DOHH2 (cell line): ENCODE results near the gene POLK.

Experiments
- H3F3A ChIP-seq: fragments of 200-600 bp; sonication (generic), shearing (Covaris generic); 2 replicates; pipeline ENCODE4 v1.6.0; 2016; ENCODE audit warnings: antibody characterized with exemption, mild to moderate bottlenecking; ENCODE audit not compliant: control insufficient read depth, insufficient read depth
- H3K27ac ChIP-seq: fragments of 200-600 bp; sonication (generic); 2 replicates; pipeline ENCODE4 v1.5.1; 2014; ENCODE audit warnings: low read depth, mild to moderate bottlenecking, low read length, moderate library complexity
- H3K27me3 ChIP-seq: fragments of 200-600 bp; sonication (generic); 2 replicates; pipeline ENCODE4 v1.6.1; 2014; ENCODE audit warnings: mild to moderate bottlenecking, low read length, mixed read lengths; ENCODE audit not compliant: control insufficient read depth
- H3K36me3 ChIP-seq: fragments of 200-600 bp; sonication (generic); 2 replicates; pipeline ENCODE4 v1.6.1; 2014; ENCODE audit warnings: mild to moderate bottlenecking, low read length, moderate library complexity, mixed read lengths; ENCODE audit not compliant: control insufficient read depth
- H3K4me1 ChIP-seq: fragments of 200-600 bp; sonication (generic); 2 replicates; pipeline ENCODE4 v1.6.1; 2014; ENCODE audit warnings: mild to moderate bottlenecking, low read length, mixed read lengths; ENCODE audit not compliant: control insufficient read depth
- H3K4me2 ChIP-seq: fragments of 200-600 bp; sonication (generic); 2 replicates; pipeline ENCODE4 v1.6.0; 2014; ENCODE audit warnings: mild to moderate bottlenecking, low read length, moderate library complexity
- H3K4me3 ChIP-seq: fragments of 200-600 bp; sonication (generic); 2 replicates; pipeline ENCODE4 v1.5.1; 2014; ENCODE audit warnings: mild to moderate bottlenecking, low read length, mixed read lengths
- H3K79me2 ChIP-seq: fragments of 200-600 bp; sonication (generic); 2 replicates; pipeline ENCODE4 v1.6.1; 2014; ENCODE audit warnings: mild to moderate bottlenecking, low read length, mixed read lengths; ENCODE audit not compliant: control insufficient read depth
- H3K9me2 ChIP-seq: fragments of 200-600 bp; sonication (generic); replicated peaks from 2 replicates; pipeline ENCODE4 v1.6.1; 2014; ENCODE audit warnings: mild to moderate bottlenecking, low read length, mixed read lengths; ENCODE audit not compliant: control insufficient read depth
- H3K9me3 ChIP-seq: fragments of 200-600 bp; sonication (generic); 2 replicates; pipeline ENCODE4 v1.6.1; 2014; ENCODE audit warnings: antibody characterized with exemption, low read length, mixed read lengths; ENCODE audit not compliant: control insufficient read depth, insufficient read depth
- H4K20me1 ChIP-seq: fragments of 200-600 bp; sonication (generic); 2 replicates; pipeline ENCODE4 v1.6.0; 2014; ENCODE audit warnings: low read depth, mild to moderate bottlenecking, antibody characterized with exemption, low read length, moderate library complexity; ENCODE audit not compliant: control insufficient read depth, insufficient read depth
- EZH2phosphoT487 ChIP-seq: fragments of 200-600 bp; sonication (generic); IDR thresholded peaks from 2 replicates; pipeline ENCODE4 v1.6.1; 2017; ENCODE audit warnings: borderline replicate concordance, mild to moderate bottlenecking, antibody characterized with exemption, low read length, moderate library complexity, mixed read lengths
- TF ChIP-seq, protein P1 (sequence below): fragments of 200-600 bp; sonication (generic); IDR thresholded peaks from one replicate; pipeline ENCODE4 v1.5.1; 2014; ENCODE audit warnings: antibody characterized with exemption, mild to moderate bottlenecking, low read depth, low read length; ENCODE audit not compliant: poor library complexity, severe bottlenecking

The POLK gene

GRCh38 chr5:75523275-75523674, 11.6 kb downstream of the POLK start:
- no peak for TF ChIP-seq EZH2phosphoT487
- TF ChIP-seq, protein P1, sequence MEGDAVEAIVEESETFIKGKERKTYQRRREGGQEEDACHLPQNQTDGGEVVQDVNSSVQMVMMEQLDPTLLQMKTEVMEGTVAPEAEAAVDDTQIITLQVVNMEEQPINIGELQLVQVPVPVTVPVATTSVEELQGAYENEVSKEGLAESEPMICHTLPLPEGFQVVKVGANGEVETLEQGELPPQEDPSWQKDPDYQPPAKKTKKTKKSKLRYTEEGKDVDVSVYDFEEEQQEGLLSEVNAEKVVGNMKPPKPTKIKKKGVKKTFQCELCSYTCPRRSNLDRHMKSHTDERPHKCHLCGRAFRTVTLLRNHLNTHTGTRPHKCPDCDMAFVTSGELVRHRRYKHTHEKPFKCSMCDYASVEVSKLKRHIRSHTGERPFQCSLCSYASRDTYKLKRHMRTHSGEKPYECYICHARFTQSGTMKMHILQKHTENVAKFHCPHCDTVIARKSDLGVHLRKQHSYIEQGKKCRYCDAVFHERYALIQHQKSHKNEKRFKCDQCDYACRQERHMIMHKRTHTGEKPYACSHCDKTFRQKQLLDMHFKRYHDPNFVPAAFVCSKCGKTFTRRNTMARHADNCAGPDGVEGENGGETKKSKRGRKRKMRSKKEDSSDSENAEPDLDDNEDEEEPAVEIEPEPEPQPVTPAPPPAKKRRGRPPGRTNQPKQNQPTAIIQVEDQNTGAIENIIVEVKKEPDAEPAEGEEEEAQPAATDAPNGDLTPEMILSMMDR = no peak
- H3K27ac ChIP-seq = no peak overlapping the region
- H4K20me1 ChIP-seq = no peaks in the 10 kb centered on the region
- H3K27me3 ChIP-seq = no peaks in the 10 kb centered on the region
- H3F3A ChIP-seq = no peaks in the 10 kb centered on the region; the same call in 1 of the 2 replicates
- peaks cover 53% of the 10 kb centered on the region for H3K4me1 ChIP-seq
- H3K4me3 ChIP-seq = no peak overlapping the region
- H3K9me3 ChIP-seq = peaks cover 19% of the 10 kb centered on the region
- no peak overlapping the region for H3K4me2 ChIP-seq
- peaks cover 9% of the 10 kb centered on the region for H3K36me3 ChIP-seq
- peaks cover 69% of the 10 kb centered on the region for H3K79me2 ChIP-seq
- H3K9me2 ChIP-seq = no peaks in the 10 kb centered on the region

GRCh38 chr5:75524071-75524470, 12.4 kb downstream of the POLK start:
- Histone ChIP-seq H3K9me2 (no peaks in the 10 kb centered on the region), H3K9me3 (peaks cover 19% of the 10 kb centered on the region), H3K4me3 (no peak overlapping the region), H3F3A (no peaks in the 10 kb centered on the region; the same call in 1 of the 2 replicates), H3K4me1 (peaks cover 48% of the 10 kb centered on the region), H3K27ac (no peak overlapping the region), H3K27me3 (no peaks in the 10 kb centered on the region), H3K36me3 (peaks cover 9% of the 10 kb centered on the region), H3K79me2 (peaks cover 61% of the 10 kb centered on the region), H4K20me1 (no peaks in the 10 kb centered on the region), H3K4me2 (no peak overlapping the region)
- TF ChIP-seq, protein P1 = no peak

- Histone ChIP-seq H4K20me1 (no peaks in the 10 kb centered on the region), H3K36me3 (peaks cover 9% of the 10 kb centered on the region), H3K4me1 (peaks cover 43% of the 10 kb centered on the region), H3K27ac (no peak overlapping the region), H3F3A (no peaks in the 10 kb centered on the region), H3K9me3 (peaks cover 19% of the 10 kb centered on the region), H3K9me2 (no peaks in the 10 kb centered on the region), H3K4me2 (no peak overlapping the region), H3K79me2 (peaks cover 56% of the 10 kb centered on the region), H3K4me3 (no peak overlapping the region), H3K27me3 (no peaks in the 10 kb centered on the region)
- no peak for TF ChIP-seq EZH2phosphoT487
- TF ChIP-seq, protein P1 = no peak
Measured at GRCh38 chr5:75524591-75524990, 12.9 kb downstream of the POLK start.

- TF ChIP-seq, protein P1 = no peak
- TF ChIP-seq EZH2phosphoT487 = no peak
- Histone ChIP-seq H3K4me2 (peak overlapping the region; percentile 9; the same call in 1 of the 2 replicates), H3K36me3 (peaks cover 9% of the 10 kb centered on the region), H3K4me1 (peaks cover 35% of the 10 kb centered on the region), H3K9me3 (peaks cover 19% of the 10 kb centered on the region), H3K79me2 (peaks cover 49% of the 10 kb centered on the region), H3K27me3 (no peaks in the 10 kb centered on the region), H3K27ac (no peak overlapping the region), H3K4me3 (no peak overlapping the region), H3K9me2 (no peaks in the 10 kb centered on the region), H3F3A (no peaks in the 10 kb centered on the region), H4K20me1 (no peaks in the 10 kb centered on the region)
Measured at GRCh38 chr5:75525344-75525743, 13.7 kb downstream of the POLK start.
